ENCODE results near the gene DDR1.

DNA sequence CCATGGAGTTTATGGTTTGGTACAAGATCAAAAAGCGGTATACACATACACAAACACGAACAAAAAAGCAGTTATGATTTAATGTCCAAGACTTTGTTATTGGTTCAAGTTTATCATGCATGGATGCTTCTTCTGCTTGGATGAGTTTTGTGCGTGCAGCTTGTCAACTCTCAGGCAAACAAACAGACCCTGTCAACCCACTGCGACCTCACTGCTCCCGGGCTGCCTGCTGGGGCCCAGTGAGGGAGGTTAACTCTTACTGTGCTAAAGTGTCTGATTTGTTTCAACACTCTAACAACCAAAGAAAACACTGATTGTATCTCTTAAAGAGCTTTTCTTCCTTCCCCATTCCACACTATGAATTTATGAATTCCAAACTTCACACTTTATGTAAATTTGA, 26.8 kb upstream of the DDR1 start:
- TF ChIP-seq, protein P1, sequence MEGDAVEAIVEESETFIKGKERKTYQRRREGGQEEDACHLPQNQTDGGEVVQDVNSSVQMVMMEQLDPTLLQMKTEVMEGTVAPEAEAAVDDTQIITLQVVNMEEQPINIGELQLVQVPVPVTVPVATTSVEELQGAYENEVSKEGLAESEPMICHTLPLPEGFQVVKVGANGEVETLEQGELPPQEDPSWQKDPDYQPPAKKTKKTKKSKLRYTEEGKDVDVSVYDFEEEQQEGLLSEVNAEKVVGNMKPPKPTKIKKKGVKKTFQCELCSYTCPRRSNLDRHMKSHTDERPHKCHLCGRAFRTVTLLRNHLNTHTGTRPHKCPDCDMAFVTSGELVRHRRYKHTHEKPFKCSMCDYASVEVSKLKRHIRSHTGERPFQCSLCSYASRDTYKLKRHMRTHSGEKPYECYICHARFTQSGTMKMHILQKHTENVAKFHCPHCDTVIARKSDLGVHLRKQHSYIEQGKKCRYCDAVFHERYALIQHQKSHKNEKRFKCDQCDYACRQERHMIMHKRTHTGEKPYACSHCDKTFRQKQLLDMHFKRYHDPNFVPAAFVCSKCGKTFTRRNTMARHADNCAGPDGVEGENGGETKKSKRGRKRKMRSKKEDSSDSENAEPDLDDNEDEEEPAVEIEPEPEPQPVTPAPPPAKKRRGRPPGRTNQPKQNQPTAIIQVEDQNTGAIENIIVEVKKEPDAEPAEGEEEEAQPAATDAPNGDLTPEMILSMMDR (IDR thresholded peaks at IDR 0.05; ENCODE audit: low read depth, low read length): no peak
- TF ChIP-seq POLR2A (IDR thresholded peaks at IDR 0.05; ENCODE audit: extremely low read depth, insufficient read length) (no peak), MYC (IDR thresholded peaks at IDR 0.05; ENCODE audit: low read depth, low read length) (no peak)

Data from NB4 (cell line).